ENCODE measurements around the gene NOC2L.

The NOC2L gene

DNA sequence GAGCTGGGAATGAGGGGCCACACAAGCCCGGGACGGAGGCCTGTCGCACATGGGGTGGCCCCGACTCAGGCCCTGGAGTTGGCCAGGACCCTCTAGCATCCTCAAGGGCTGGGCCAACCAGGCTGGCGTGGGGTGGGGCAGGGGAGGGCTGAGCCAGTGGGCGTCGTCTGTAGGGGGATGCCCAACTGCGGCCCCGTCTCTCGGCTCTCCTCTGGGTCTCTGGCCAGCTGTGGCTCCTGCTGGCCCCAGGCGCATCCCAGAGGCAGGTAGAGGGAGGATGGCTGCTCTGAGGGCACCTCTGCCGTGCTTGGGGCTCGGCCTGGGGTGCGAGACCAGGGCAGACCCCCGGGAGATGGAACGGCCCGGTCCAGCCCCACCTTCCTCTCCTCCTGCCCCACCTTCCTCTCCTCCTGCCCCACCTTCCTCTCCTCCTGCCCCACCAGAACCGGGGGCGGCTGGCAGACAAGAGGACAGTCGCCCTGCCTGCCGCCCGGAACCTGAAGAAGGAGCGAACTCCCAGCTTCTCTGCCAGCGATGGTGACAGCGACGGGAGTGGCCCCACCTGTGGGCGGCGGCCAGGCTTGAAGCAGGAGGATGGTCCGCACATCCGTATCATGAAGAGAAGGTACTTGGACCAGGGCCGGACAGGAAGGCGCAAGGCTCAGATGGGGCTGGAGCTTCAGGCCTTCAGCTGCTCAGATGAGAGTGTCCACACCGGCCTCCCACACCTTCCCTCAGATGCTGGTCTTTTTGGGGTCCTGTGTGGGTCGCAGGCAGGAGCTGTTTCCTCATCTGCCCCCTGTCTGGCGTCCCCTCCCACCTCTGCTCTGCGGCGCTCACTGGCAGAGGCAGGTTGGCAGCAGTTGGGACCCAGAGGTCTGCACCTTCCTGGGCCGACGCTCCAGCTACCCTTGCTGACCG, 29.1 kb downstream of the NOC2L start:
- no peak for DNase-seq (ENCODE audit: low spot score)

DNA sequence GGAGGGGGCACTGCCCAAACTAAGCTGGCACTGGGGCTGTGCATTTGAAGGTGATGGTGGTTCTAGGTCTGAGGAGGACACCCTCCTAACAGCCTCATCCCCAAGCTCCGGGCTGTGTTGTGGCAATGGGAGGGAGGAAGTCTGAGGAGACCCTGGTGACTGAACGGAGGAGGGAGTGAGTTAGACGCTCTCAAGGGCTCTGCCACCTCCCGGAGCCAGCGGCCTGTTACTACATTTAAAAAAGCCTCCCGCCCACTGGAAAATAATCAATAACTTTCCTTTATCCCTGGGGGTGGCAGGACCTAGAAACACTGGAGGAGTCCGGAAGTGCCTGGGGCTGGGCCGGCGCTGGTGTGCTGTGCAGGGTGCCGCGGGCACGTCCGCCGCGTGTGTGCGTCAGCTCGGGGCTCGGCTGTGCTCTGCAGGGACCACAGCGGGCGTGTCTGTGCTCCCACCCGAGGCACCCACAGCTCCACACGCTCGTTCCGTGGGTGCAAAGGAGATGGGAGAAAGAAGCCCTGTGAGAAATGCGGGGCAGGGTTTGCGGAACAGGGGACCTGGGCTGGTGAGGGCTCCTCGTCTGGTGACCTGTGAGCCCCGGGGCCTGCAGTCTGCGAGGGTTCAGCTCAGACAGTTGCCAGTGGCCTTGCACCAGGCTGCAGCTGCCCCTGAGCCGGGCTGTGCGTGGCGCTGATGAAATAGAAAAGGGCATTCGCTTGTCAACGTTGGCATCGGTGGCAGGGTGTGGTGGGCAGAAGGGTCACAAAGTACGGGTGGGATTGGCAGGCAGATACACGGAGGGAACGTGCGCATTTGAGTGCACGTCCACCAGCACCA, 30.0 kb downstream of the NOC2L start:
- no peak for DNase-seq (ENCODE audit: low spot score)

DNA sequence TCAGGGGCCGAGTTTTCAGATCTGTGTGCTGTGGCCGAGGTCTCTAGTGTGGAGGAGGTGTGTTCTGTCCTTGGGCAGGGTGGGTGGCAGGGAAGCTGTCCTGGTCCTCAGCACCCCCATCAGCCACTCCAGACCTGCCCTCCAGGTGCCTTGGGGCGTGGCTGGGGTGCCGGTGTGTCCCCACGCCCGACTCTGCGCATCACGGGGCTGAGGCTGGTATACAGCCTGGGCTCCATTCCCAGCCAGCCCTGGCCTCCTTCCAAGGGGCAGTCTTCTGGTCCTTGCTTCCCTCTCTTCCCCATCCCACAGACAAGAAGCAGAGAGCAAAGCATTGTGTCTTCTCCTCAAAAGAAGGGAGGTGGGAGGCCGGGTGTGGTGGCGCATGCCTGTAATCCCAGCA, 31.3 kb downstream of the NOC2L start:
- no peak for DNase-seq (ENCODE audit: low spot score)

DNA sequence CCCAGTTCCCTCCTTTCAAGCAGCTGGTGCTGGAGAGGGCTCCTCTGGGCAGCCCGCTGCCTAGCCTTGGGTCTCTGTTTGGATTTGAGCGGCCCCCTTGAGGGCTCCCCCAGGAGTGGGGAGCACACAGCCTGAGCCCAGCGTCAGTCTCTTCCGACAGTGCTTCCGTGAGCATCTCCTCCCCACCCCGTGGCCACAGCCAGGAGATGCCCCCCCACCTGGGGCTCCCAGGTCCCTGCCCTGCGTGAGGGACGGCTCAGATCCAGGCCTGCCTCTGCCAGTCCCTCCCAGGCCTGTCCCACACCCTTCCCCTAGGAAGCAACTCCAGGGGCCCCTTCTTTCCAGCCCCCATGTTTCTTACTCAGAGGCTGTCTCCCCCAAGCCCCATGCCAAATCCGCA, 31.8 kb downstream of the NOC2L start:
- DNase-seq (ENCODE audit: low spot score) = no peak

DNA sequence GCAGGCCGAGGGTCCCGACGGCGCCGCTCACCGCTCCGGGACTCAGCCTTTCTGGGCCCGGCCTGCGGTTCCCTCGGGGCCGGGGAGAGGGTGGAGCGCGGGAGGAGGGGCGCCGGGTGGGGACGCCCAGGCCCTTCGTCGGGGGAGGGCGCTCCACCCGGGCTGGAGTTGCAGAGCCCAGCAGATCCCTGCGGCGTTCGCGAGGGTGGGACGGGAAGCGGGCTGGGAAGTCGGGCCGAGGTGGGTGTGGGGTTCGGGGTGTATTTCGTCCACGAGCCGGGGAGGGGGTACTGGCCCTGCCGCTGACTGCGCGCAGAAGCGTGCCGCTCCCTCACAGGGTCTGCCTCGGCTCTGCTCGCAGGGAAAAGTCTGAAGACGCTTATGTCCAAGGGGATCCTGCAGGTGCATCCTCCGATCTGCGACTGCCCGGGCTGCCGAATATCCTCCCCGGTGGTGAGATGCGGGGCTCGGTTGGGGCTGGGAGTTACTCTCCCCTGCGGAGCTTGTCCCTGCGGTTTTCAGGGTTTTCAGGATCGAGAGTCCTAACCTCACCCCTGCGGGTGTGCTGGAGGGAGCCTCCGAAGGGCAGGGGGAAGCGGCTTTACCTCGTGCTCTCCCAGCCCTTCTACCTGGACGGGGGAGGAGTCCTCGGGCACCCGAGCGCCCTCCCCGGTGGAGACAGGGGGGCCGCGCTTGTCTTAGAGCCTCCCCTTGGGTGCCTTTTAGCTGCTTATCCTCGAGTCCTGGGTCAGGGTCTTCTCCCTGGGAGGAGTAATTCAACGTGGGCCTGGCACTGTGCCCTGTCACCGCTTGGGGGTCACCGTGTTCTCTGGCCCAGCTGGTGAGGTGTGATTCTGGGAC, 33.3 kb downstream of the NOC2L start:
- no peak for DNase-seq (ENCODE audit: low spot score)

DNA sequence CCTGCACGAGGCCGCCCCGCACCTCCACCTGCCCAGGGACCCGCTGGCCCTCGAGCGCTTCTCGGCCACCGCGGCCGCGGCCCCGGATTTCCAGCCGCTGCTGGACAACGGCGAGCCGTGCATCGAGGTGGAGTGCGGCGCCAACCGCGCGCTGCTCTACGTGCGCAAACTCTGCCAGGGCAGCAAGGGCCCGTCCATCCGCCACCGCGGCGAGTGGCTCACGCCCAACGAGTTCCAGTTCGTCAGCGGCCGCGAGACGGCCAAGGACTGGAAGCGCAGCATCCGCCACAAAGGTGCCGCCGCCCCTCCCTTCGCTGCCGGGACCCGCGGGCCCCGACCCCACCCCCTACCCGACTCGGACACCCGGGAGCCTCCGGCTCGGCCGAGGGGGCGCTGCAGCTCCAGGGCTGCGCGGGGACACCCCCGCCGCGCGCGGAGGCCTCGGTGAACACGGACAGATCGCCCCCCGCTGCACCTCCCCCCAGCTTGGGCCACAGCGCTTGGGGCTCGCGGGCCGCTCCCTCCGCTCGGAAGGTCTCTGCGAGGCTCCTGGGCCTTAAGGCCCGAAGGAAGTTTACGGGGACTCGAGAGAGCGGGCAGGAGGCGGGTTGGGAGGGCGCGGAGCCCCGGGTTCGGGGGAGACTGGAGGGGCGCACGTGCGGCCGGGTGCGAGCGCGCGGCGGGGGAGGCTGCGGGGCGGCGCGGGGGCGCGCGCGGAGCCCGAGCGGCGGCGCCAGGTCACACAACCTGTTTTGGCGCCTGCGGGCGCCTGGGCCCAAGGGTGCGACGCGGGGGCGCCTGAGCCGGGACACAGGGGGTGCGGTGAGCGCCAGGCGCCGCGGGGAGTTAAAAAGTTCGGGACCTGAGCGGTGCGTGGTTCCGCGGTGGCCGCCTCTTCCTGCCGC, 34.1 kb downstream of the NOC2L start:
- no peak for DNase-seq (ENCODE audit: low spot score)

DNA sequence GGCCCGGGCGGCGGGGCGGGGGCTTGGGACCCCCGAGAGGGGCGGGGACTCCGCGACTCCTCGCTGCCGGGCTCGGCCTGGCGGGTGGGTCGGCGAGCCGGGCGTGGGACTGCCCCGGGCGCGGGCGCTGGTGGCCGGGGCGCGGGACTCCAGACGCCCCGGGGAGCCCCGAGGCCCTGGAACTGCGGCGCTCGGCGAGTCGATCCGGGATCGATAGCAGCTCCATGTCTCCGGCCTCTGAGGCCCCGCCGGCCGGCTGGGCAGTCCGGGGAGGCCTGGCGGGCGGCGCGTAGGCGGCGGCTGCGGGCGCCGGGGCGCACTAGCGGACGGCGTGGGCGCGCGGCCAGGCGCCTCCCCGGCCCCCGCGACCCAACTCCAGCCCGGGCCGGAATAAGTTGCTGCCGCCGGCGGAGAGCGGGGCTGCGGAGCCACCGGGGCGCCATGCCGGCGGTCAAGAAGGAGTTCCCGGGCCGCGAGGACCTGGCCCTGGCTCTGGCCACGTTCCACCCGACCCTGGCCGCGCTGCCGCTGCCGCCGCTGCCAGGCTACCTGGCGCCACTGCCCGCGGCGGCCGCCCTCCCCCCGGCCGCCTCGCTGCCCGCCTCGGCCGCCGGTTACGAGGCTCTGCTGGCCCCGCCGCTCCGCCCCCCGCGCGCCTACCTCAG, 34.9 kb downstream of the NOC2L start:
- no peak for DNase-seq (ENCODE audit: low spot score)

DNA sequence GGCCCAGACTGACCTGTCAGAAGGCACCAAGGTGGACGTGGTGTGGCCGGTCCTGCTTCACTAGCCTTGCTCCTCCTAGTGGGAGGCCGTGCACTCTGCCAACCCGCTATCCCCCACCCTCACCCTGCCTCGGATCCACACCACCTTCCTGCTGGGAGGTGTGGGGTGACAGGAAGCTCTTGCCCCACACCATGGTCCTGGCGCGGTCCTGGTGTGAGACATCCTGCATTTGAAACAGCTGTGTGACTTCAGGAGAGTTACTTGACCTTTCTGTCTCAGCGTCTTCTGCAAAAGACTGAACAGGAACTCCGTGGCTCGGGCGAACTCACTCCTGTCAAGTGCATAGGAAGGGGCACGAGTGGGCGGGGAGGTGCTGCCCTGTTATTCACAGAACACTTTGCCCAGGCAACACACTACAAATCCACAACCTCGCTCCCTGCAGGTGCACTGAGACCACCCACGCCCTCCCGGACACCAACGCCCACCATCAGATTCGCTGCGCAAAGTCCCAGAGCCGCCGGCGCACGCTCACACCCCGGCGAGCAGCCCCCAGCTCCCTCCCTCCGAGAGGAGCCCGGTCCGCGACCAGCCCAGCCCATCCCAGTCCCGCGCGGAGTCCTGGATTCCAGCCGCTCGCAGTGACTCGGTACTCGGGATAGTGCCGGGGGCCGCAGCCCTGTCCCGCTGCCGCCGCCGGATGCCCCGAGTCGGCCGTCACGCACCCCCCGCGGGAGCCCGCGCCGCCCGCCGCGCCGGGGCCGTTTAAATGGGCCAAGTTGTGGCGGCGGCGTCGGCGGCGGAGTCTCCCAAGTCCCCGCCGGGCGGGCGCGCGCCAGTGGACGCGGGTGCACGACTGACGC, 35.7 kb downstream of the NOC2L start, which contains the start of gene SAMD11:
SAMD11 (plus strand) TSS at position 793 of the 860 bp plus-strand sequence. CDS start 509 bp downstream, outside the sequence.
- DNase-seq (ENCODE audit: low spot score) = peak; percentile 48

DNA sequence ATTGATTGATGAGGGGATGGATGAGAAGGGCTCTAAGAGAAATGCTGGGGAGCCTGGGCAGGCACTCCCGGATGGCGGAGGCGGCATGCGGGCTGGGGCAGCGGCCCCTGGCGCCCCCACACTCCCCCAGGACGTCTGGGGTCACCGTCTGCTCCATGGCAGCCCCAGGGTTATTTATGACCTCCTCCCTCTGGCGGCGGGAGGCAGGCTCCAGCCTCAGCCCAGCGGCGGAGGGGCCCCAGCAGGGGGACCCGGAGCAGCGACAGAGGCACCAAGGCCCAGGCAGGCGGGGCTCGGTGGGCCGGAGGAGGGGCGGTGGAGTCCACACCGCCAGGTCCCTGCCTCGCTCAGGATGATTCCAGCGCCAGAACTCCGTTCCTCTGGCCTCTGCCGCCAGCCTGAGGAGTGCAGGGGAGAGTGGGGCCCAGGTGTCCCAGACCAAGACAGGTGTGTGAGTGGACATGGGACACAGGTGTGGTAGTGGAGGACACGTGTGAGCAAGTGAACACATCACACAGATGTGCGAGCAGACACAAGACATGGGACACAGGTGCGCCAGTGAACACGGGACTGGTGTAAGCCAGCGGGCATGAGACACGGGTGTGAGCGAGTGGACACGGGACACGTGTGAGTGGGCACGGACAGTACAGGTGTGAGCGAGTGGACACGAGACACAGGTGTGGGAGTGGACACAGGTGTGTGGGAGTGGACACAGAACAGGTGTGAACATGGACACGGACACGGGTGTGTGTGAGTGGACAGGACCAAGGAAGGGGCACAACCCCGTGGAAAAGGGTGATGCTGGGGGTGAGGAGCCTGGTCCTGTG, 37.8 kb downstream of the NOC2L start:
- DNase-seq (ENCODE audit: low spot score) = no peak

DNA sequence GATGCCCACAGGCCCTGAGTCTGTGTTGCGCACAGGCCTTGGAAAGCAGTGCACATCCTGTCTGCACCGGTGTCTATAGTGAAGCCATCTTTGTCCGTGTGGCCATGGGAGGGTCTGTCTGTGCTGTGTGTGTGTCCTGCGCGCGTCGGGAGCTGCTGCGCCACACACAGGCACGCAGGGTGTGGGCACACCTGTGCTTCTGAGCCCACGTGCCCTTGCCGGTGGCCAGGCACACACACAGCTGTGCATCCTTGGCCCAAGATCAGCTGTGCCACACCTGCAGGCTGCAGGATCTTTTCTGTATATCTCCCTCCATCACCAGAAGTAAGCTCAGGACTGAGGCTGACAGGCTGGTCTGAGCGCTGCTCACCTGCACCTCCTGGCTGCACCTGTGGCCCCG, 38.5 kb downstream of the NOC2L start:
- DNase-seq (ENCODE audit: low spot score) = no peak

DNA sequence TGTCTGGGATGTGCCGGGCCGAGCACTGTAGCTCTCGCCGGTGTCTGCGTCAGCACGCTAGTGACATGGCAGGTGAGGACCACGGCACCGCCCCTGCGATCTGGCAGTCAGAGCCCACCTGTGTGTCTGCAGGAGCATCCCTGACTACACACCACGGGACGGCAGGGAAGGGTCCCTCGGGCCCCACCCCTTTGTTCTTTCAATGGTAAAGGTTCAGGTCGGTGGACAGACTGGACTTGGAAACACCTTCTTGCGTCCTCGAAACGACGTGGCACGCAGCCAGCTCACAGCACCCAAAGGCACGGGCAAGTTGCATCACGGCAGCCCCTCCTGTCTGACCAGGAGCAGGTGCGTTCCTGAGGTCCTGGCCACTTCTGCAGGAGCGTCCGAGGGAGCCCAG, 39.0 kb downstream of the NOC2L start:
- DNase-seq (ENCODE audit: low spot score) = no peak

DNA sequence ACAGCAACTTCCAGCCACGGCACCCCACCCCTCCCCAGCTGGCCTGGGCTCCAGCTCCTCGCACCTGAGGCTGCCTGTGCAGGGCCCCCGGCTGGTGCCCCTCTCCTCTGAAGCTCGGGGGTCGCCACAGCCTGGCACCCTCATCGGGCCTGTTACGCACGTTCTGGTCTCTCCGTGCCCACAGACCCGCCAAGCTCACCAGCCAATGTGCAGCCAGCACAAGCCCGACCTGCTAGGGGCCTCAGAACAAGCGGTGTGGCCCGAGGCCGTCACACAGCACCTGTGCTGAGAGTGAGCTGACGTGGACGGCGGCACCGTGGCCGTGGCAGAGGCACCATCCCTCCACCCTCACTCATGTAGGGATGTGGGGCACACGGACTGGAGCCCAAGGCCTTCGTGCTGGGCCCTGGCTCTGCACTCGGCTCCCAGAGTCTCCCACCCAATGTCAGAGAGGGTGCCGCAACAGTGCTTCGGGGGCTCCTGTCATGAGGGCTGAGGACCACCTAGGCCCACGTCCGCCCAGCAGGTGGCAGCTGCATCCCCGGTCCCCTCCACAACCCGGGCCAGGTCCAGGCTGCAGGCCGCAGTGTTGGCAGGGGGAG, 39.7 kb downstream of the NOC2L start:
- DNase-seq (ENCODE audit: low spot score) = no peak

DNA sequence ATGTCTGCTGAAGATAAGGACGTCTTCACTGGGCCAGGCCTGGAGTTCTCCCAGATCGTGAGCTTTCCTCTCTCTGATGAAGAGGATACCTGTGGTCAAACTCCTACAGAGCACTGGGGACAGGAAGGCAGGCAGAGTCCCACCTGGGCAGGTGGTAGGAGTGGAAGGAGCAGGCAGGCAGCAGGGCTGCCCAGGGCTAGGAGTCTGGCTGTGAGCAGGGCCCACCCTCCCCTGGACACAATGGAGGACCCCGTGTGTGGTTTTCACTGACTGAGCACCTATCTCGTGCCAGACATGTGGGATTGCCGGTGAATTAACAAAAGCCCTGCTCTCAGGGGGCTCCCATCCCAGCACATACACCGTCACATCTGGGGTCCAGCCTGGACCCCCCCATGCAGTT, 40.2 kb downstream of the NOC2L start:
- DNase-seq (ENCODE audit: low spot score) = no peak

DNA sequence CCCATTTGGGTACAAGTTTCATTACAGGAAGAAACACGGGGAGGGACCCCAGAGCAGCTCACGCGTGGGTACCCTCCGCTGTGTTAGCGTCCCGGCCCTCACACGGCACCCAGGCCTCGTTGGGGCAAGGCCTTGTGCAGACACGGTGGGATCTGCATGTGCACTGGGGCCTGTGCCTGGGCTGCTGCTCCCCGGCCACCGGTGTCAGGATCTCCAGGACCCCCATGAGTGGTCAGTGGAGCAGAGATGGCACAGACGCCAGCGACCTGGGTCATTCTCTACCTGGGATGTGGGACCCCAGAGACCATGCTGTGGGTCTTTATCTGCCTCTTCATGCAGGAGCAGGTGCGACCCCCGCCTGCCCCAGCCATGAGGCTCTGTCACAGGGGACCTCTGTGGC, 40.7 kb downstream of the NOC2L start:
- no peak for DNase-seq (ENCODE audit: low spot score)

DNA sequence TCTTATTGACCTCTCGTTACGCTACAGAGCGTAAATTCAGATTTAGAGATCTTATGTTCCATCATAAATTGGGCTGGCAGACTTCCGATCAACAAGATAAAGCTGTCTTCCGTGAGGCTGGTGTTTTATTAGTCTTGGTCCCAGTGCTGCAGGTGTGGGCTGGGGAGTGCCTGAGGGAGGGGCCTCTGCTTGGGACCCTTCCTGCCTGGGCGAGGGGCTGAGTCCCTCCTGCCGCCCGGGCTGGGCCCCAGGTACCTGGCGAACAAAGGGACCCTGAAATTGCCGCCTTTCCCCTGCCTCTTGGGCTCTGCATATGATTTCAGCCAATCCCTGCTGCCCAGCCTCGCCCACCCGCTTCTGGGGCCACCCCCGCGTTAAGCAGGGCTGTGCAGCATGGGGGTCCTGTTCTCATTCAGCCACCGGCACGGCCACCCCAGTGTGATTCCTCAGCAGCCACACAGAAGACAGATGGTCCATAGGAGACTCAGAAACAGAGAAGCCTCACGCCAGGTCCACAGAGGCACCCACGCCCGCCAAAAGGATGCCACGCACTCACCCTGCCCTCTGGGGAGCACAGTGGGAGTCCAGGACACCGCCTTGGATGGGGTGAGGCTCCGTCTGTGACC, 41.5 kb downstream of the NOC2L start:
- DNase-seq (ENCODE audit: low spot score) = no peak

DNA sequence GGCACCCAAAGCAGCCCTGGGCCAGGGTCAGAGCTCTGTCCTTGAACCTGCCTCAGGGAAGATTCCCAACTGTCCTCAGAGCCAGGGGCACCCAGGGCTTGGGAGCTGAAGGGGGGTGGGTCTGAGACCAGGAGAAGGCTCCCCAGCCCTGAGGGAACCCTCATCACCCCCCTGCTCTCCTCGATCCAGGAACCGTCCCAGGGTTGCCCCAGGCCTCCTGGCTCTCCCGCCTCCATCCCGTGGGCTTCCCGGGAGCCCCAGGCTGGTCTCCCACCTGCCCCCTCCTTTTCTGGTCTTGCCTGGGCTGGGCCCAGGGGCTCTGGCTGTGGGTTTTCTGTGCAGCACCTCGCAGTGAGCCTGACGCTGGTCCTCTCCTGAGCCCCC, 42.0 kb downstream of the NOC2L start:
- DNase-seq (ENCODE audit: low spot score) = no peak

DNA sequence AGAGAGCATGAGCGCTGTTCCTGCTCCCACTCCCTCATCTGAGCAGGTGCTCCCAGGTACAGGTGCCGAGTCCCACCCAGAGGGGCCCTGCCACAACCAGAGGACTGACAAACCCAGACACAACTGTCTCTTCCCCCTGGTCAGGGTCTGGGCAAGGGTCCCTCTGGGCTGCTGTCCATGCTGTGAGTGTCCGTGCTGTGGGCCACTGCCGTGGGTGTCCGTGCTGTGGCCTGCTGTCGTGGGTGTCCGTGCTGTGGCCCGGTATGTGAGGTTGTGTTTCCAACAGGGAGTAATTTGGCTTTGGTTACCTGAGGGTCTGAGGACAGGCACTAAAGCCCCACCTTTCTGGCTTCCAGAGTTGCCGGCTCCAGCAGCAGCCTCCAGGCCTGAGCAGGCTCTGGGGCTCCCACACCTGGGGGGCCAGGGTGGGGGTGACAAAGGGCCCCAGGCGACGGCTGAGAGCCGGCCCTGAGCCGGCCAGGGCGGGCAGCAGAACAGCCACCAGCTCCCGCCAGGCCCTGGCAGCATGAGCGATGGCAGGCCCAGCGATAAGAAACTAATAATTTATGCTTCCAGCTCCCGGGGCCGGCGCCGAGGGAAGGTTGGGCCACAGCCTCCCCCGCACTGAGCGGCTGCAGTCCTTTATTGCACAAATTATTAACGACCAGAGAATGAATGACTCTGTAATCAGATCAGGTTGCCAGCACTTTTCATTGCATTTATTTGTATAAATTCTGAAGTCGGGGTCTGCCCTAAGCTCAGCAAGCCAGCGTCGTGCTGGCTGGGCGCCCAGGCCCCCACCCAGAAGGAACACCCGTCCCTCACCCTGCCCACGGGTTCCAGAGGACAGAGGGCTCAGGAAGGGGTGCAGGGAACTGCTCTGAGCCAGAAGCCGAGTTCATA, 42.6 kb downstream of the NOC2L start:
- DNase-seq (ENCODE audit: low spot score) = no peak
